Measurements from ENCODE around the gene CDK5RAP2. TPM values are rescaled to one million over a fixed set of nuclear protein-coding genes. Genes with fewer than 3 reads are reported as not detected.

The CDK5RAP2 gene
- total RNA-seq, 2 donors from 2014 or later: 65.9 to 68.4 TPM

- H3K36me3 Mint-ChIP-seq (ENCODE audit: low read depth): peaks cover 43% of the 10 kb centered on the region
- no peaks in the 10 kb centered on the region for H3K9me3 Mint-ChIP-seq
- ATAC-seq (replicated peaks): no peak
- H3K4me3 Mint-ChIP-seq: no peak overlapping the region
- H3K4me1 Mint-ChIP-seq: no peaks in the 10 kb centered on the region
- no peak overlapping the region for H3K27ac Mint-ChIP-seq
- H3K27me3 Mint-ChIP-seq: no peaks in the 10 kb centered on the region
These were observed 192.5 kb downstream of the CDK5RAP2 start for GRCh38 chr9:120387257-120388002.

- H3K27ac Mint-ChIP-seq: no peak overlapping the region
- H3K27me3 Mint-ChIP-seq: no peaks in the 10 kb centered on the region
- H3K36me3 Mint-ChIP-seq (ENCODE audit: low read depth): peaks cover 35% of the 10 kb centered on the region
- ATAC-seq (replicated peaks): no peak
- no peaks in the 10 kb centered on the region for H3K9me3 Mint-ChIP-seq
- H3K4me1 Mint-ChIP-seq: peaks cover 4% of the 10 kb centered on the region
- no peak overlapping the region for H3K4me3 Mint-ChIP-seq
These were observed 193.4 kb downstream of the CDK5RAP2 start for GRCh38 chr9:120386390-120387131.

DNA sequence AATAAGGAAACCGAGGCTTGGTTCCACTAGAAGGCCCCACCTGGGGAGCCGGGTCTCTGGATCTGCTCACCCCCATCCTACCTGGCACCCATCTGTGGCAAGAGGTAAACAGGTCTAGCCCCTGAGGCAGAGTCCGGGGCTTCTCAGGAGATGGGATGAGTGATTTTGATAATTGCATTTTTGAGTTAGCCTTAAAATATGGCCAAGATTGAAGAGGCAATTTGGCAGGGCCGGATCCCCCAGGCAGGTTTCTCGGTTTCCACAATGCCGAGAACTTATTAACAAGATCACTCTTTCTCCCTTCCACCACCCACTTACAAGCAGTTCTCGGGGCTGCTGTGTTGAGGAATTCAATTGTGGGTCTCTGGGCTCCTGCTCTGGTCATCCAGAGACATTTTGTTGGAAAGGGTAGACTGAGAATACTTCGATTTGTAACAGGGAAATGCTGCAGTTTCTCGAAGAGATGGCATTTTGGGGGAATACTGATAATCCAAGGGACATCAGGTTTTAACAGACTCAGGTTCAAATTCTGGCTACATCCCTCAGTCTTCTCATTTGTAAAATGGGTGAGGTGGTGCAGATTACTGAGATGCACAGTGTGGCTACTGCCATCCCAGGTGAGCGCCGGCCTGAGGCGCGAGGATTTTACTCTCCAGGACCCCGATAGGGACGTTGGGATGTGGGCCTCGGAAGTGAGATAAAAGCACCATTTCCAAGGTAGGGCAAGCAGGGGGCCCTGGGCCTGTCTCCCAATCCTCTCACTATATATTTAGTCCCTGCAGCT is 194.2 kb downstream of the CDK5RAP2 start:
- H3K27ac Mint-ChIP-seq: no peak overlapping the region
- no peaks in the 10 kb centered on the region for H3K27me3 Mint-ChIP-seq
- no peak for ATAC-seq (replicated peaks)
- H3K4me3 Mint-ChIP-seq: no peak overlapping the region
- peaks cover 4% of the 10 kb centered on the region for H3K4me1 Mint-ChIP-seq
- peaks cover 27% of the 10 kb centered on the region for H3K36me3 Mint-ChIP-seq (ENCODE audit: low read depth)
- H3K9me3 Mint-ChIP-seq: no peaks in the 10 kb centered on the region

DNA sequence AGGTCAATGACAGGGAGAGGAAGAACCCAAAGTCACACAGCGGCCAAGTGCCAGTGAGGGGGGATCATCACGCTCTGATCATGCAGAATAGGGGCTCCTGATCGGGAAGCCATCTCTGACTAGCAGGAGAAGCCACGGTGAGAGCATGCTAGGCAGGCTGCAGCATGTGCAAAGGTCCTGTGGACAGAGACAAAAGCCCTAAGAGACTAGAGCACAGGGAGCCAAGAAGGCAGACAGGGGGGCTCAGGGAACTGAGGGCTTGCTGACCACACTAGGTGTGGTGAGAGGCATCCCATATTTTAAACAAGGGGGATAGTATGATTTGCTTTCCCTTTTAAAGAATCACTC is 195.1 kb downstream of the CDK5RAP2 start:
- H3K4me3 Mint-ChIP-seq: no peak overlapping the region
- no peaks in the 10 kb centered on the region for H3K27me3 Mint-ChIP-seq
- H3K36me3 Mint-ChIP-seq (ENCODE audit: low read depth): peaks cover 20% of the 10 kb centered on the region
- peaks cover 4% of the 10 kb centered on the region for H3K4me1 Mint-ChIP-seq
- no peaks in the 10 kb centered on the region for H3K9me3 Mint-ChIP-seq
- H3K27ac Mint-ChIP-seq: no peak overlapping the region
- ATAC-seq (replicated peaks): no peak

DNA sequence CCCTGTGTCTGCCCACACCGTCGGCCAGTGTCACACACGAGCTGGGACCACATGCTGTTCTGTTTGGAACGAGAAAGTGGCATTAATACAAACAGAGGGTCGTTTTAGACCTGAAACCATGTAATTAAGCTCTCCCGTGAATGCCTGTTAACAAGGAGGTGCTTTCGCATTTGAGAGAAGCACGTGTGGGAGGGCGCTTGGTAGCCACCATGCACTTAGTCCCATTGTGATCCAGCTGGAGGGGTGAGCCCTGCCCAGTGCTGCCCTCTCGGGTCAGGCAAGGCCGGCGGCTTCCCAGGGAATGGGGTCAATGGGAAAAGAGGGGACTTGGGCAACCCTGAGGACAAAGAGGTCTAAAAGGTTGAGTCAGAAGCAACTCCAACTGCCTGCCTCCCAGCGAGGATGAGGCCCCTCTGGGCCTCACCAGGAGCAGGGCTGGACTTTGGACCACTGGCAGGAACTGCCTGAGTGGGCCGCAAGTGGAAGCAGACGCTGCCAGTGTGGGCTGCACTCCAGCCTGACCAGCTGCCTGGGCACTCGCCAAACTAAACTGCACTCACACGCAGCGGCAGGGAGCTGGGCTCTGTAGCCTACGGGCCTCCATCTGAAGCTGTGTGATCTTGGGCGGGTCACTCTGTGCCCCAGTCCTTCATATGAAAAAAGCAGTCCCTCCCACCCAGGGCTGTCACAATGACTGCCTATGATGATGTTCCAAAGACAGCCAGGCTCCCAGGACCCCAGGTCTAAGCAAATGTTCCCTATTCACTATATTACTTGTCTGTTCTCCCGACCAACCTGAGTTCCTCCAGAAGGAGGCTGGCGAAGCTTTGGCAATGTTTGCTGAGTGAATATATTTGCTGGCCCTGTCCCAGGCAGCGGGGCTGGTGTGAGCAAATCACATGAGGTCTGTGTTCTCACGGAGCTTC is 195.7 kb downstream of the CDK5RAP2 start:
- Mint-ChIP-seq H3K4me3 (no peak overlapping the region), H3K27me3 (no peaks in the 10 kb centered on the region), H3K9me3 (no peaks in the 10 kb centered on the region), H3K36me3 (ENCODE audit: low read depth) (peaks cover 14% of the 10 kb centered on the region), H3K27ac (no peak overlapping the region), H3K4me1 (peaks cover 4% of the 10 kb centered on the region)
- ATAC-seq (replicated peaks): no peak

GRCh38 chr9:120383611-120383998 is 196.4 kb downstream of the CDK5RAP2 start:
- Mint-ChIP-seq H3K27me3 (no peaks in the 10 kb centered on the region), H3K4me1 (peaks cover 4% of the 10 kb centered on the region), H3K27ac (no peak overlapping the region), H3K36me3 (ENCODE audit: low read depth) (peaks cover 8% of the 10 kb centered on the region), H3K9me3 (no peaks in the 10 kb centered on the region), H3K4me3 (no peak overlapping the region)
- ATAC-seq (replicated peaks): no peak

DNA sequence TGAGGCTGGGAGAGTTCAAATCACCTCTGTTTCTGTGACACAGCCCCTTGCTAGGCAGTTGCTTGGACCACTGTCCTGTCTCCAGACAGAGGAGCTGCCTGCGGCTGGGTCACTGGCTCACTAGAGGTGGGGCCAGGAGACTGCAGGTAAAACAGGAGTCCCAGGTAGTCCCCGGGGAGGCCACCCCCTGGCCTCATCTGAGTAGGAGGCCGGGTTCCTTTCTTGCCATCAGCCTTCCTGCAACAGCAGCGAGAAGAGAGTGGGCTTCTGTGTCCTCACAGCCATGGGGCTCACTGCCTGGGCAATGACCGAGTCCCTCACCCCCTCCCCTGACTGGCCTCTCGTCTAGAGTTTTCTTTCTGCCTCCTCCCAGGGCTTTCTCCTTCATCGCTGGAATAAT is 197.5 kb downstream of the CDK5RAP2 start:
- H3K9me3 Mint-ChIP-seq: peaks cover 3% of the 10 kb centered on the region
- peaks cover 4% of the 10 kb centered on the region for H3K4me1 Mint-ChIP-seq
- H3K36me3 Mint-ChIP-seq (ENCODE audit: low read depth): no peaks in the 10 kb centered on the region
- ATAC-seq (replicated peaks): no peak
- no peak overlapping the region for H3K27ac Mint-ChIP-seq
- no peaks in the 10 kb centered on the region for H3K27me3 Mint-ChIP-seq
- no peak overlapping the region for H3K4me3 Mint-ChIP-seq

DNA sequence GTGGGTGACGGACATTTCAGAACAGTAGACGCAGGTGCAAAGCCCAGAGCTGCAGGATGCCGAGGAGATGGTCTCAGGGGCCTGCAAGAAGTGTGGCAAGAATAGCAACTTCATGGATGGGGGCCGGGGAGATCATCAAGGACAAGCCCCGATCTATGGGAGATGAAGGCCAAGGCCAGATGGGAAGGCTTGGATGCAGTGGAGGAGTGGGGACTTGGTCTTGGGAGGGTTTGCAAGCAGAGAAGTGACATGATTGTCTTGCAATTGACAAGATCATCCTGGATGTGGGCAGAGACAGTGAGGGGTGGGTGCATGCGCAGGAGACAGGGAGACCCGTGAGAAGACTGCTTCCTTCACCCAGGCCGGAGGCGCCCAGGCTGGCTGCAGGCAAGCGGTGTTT is 198.1 kb downstream of the CDK5RAP2 start:
- Mint-ChIP-seq H3K27ac (no peak overlapping the region), H3K36me3 (ENCODE audit: low read depth) (no peaks in the 10 kb centered on the region), H3K4me3 (no peak overlapping the region), H3K4me1 (peaks cover 4% of the 10 kb centered on the region), H3K27me3 (no peaks in the 10 kb centered on the region), H3K9me3 (peaks cover 3% of the 10 kb centered on the region)
- ATAC-seq (replicated peaks): no peak

DNA sequence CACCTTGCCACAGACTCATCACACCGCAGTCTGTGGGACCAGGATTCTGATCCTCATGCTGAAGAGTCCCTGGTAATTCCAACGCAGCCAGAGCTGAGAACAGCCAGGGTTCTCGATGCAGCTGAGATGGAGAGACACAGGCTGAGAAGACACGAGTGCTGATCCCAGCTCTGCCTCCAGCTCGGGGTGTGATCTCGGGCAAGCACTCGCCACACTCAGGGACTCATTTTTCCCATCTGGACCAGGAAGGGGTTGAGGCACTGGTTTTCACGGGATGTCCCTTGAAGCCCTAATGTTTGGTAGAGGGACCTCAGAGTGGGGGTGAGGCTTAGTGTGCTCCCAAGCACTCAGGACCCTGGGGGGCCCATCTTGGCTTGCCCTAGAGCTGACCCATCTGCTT is 200.4 kb downstream of the CDK5RAP2 start:
- no peak overlapping the region for H3K27ac Mint-ChIP-seq
- H3K4me3 Mint-ChIP-seq: no peak overlapping the region
- peaks cover 3% of the 10 kb centered on the region for H3K9me3 Mint-ChIP-seq
- peaks cover 4% of the 10 kb centered on the region for H3K4me1 Mint-ChIP-seq
- H3K36me3 Mint-ChIP-seq (ENCODE audit: low read depth): no peaks in the 10 kb centered on the region
- ATAC-seq (replicated peaks): no peak
- H3K27me3 Mint-ChIP-seq: no peaks in the 10 kb centered on the region

GRCh38 chr9:120378680-120379079 is 201.3 kb downstream of the CDK5RAP2 start:
- Mint-ChIP-seq H3K27ac (no peak overlapping the region), H3K9me3 (peaks cover 7% of the 10 kb centered on the region), H3K27me3 (no peaks in the 10 kb centered on the region), H3K36me3 (ENCODE audit: low read depth) (no peaks in the 10 kb centered on the region), H3K4me1 (peaks cover 4% of the 10 kb centered on the region), H3K4me3 (no peak overlapping the region)
- ATAC-seq (replicated peaks): no peak

- no peak overlapping the region for H3K4me3 Mint-ChIP-seq
- H3K9me3 Mint-ChIP-seq: peaks cover 7% of the 10 kb centered on the region
- no peak for ATAC-seq (replicated peaks)
- no peak overlapping the region for H3K27ac Mint-ChIP-seq
- H3K27me3 Mint-ChIP-seq: no peaks in the 10 kb centered on the region
- H3K4me1 Mint-ChIP-seq: peaks cover 4% of the 10 kb centered on the region
- H3K36me3 Mint-ChIP-seq (ENCODE audit: low read depth): no peaks in the 10 kb centered on the region
These were observed 202.5 kb downstream of the CDK5RAP2 start for GRCh38 chr9:120377268-120378159.

- H3K27me3 Mint-ChIP-seq: no peaks in the 10 kb centered on the region
- no peaks in the 10 kb centered on the region for H3K4me1 Mint-ChIP-seq
- no peak overlapping the region for H3K4me3 Mint-ChIP-seq
- no peak for ATAC-seq (replicated peaks)
- H3K36me3 Mint-ChIP-seq (ENCODE audit: low read depth): no peaks in the 10 kb centered on the region
- H3K27ac Mint-ChIP-seq: no peak overlapping the region
- peaks cover 7% of the 10 kb centered on the region for H3K9me3 Mint-ChIP-seq
These were observed 203.9 kb downstream of the CDK5RAP2 start for GRCh38 chr9:120376101-120376500.

- Mint-ChIP-seq H3K36me3 (ENCODE audit: low read depth) (no peaks in the 10 kb centered on the region), H3K27ac (no peak overlapping the region), H3K4me3 (no peak overlapping the region), H3K4me1 (no peaks in the 10 kb centered on the region), H3K27me3 (no peaks in the 10 kb centered on the region), H3K9me3 (peaks cover 7% of the 10 kb centered on the region)
- ATAC-seq (replicated peaks): no peak
These were observed 204.7 kb downstream of the CDK5RAP2 start for GRCh38 chr9:120375316-120375715.

Data from activated T-helper 17 cell treated with anti-CD3 and anti-CD28 coated beads, Interleukin-2, amount 50 U/mL, for 72 hours (primary cell).